T47D (cell line): ENCODE measurements around the gene TMEM165.

ENCODE experiments used
- DNase-seq, 2 experiments: peaks; one replicate each; pipeline versions ENCODE4 v3.0.0 to v3.0.0-alpha.2; 2011 to 2012; ENCODE audit warnings: low read depth in 1 of 2, low spot score in 1 of 2
- JUND ChIP-seq: IDR thresholded peaks from 2 replicates; pipeline ENCODE4 v1.6.1; 2012; ENCODE audit warnings: low read depth
- in situ Hi-C: cut with HindIII; loops from 2 replicates; pipeline ENCODE4 v1.10.0; 2016; ENCODE audit warnings: low sequenced_read_pairs, low pct_unique_long_range_greater_than_20kb

The TMEM165 gene

GRCh38 chr4:55378617-55379467 is 16.9 kb upstream of the TMEM165 start:
- TF ChIP-seq JUND, result peak; percentile 50; the same call in 1 of the 2 replicates
- DNase-seq, result peak in 1 of 2 experiments; percentile 78
- in situ Hi-C loops, result no loop called here

GRCh38 chr4:55380576-55380975 is 15.2 kb upstream of the TMEM165 start:
- DNase-seq, result no peak
- TF ChIP-seq JUND, result no peak
- in situ Hi-C loops, result no loop called here

- DNase-seq, result no peak
These were observed 14.3 kb upstream of the TMEM165 start for GRCh38 chr4:55381502-55381901.

GRCh38 chr4:55382488-55383003 is 13.2 kb upstream of the TMEM165 start:
- TF ChIP-seq JUND, result no peak
- in situ Hi-C loops, result no loop called here
- no peak for DNase-seq

More at GRCh38 chr4:55381502-55381901, 14.3 kb upstream of the TMEM165 start:
- in situ Hi-C loops, result no loop called here
- TF ChIP-seq JUND, result no peak

- in situ Hi-C loops, result no loop called here
- no peak for DNase-seq
- TF ChIP-seq JUND, result no peak
These were observed 10.5 kb upstream of the TMEM165 start for GRCh38 chr4:55385201-55385649.

- peak in 1 of 2 experiments; percentile 45 for DNase-seq
- TF ChIP-seq JUND, result no peak
- in situ Hi-C loops, result no loop called here
These were observed 9.7 kb upstream of the TMEM165 start for GRCh38 chr4:55386073-55386472.

- in situ Hi-C loops, result no loop called here
- no peak for TF ChIP-seq JUND
- no peak for DNase-seq
These were observed 8.9 kb upstream of the TMEM165 start for GRCh38 chr4:55386840-55387239.

- peak in 1 of 2 experiments; percentile 17 for DNase-seq
- no peak for TF ChIP-seq JUND
- in situ Hi-C loops, result no loop called here
These were observed 2.1 kb upstream of the TMEM165 start for GRCh38 chr4:55393461-55394320.

GRCh38 chr4:55395218-55395528 is 584 bp upstream of the TMEM165 start:
- in situ Hi-C loops, result no loop called here
- TF ChIP-seq JUND, result no peak
- no peak for DNase-seq

GRCh38 chr4:55396308-55397125 is 760 bp downstream of the TMEM165 start:
- DNase-seq, result peak in 1 of 2 experiments; percentile 33
- in situ Hi-C loops, result no loop called here
- no peak for TF ChIP-seq JUND

GRCh38 chr4:55397126-55397436 is 1.3 kb downstream of the TMEM165 start:
- in situ Hi-C loops, result no loop called here
- DNase-seq, result no peak
- TF ChIP-seq JUND, result no peak
